Measurements from ENCODE around the gene SCN3A. TPM values are rescaled to one million over a fixed set of nuclear protein-coding genes. Genes with fewer than 3 reads are reported as not detected.

SCN3A gene
- total and polyA plus RNA-seq, 2 donors (not counting 3 experiments of a cell fraction or from before 2014, with no cell fraction given): not detected

DNA sequence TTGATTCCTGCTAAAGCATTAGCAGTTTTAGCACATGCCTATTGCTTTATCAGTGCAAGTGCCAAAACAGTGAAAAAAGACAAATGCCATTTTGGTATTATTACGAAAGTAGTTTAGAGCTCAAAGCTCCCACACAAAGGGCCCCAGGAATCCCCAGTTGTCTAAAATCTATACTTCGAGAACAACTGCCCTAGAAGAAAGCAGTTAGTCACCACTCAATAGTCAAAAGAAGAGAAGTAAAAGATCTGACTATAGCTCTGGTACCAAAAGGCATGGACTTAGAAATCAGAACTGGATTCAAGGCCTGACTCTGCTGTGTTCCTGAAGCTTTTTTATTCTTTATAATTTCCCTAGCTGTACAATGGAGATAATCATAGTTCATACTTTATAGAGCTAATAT, 21.8 kb downstream of the SCN3A start:
- no peak for FAIRE-seq
- no peaks in the 10 kb centered on the region for H3K4me1 ChIP-seq (ENCODE audit: control insufficient read depth, extremely low read depth, insufficient read depth, low read length)
- no TSS peak for BruUV-seq (replicated peaks)
- DNase-seq (ENCODE audit: low read depth, low spot score): no peak
- dilution Hi-C loops (cut with MboI; ENCODE audit: extremely low pct_ligation_motif_present, low sequenced_read_pairs): no loop called here
- ChIA-PET POLR2A (no interaction called here), CTCF (interaction anchor here (1.8 to 4.4 kb wide), 2 partner anchors 8 to 22 kb away, joined by 6 to 24 read pairs; partner anchors contain the start of gene SCN3A)
- no peaks in the 10 kb centered on the region for H3K36me3 ChIP-seq (ENCODE audit: control insufficient read depth in 2 of 2, extremely low read depth in 1 of 2, insufficient read depth in 2 of 2, low read length in 2 of 2)
- no peak overlapping the region for H3K4me3 ChIP-seq (replicated peaks in 1 of 3; ENCODE audit: insufficient read depth in 1 of 3, low read depth in 1 of 3, low read length in 3 of 3)
- no peak overlapping the region for H3K4me2 ChIP-seq (ENCODE audit: insufficient read depth, low read length)
- no peak overlapping the region for H3K9ac ChIP-seq (replicated peaks; ENCODE audit: extremely low read depth, insufficient read depth, low read length)
- intact Hi-C loops (cut with micrococcal nuclease): no loop called here
- no peak overlapping the region for H2AFZ ChIP-seq (ENCODE audit: low read depth, low read length)
- TF ChIP-seq GATA2 (IDR thresholded peaks at IDR 0.05; ENCODE audit: insufficient read depth, insufficient read length, low read depth, low read length): no peak
- TF ChIP-seq MYC (IDR thresholded peaks at IDR 0.05; ENCODE audit: low read depth, low read length): no peak
- no peak for TF ChIP-seq POLR2A (IDR thresholded peaks at IDR 0.05; ENCODE audit: low read depth, low read length)
- TF ChIP-seq JUN (IDR thresholded peaks at IDR 0.05; ENCODE audit: borderline replicate concordance, insufficient read depth, insufficient read length, low read depth): no peak
- no peak for TF ChIP-seq FOS (IDR thresholded peaks at IDR 0.05; ENCODE audit: borderline replicate concordance, insufficient read depth, low read length)
- no peak for TF ChIP-seq POLR2AphosphoS5 (IDR thresholded peaks at IDR 0.05; ENCODE audit: insufficient read depth, low read depth, low read length)
- no peak for TF ChIP-seq CTCF (IDR thresholded peaks at IDR 0.05; ENCODE audit: extremely low read depth in 1 of 2, insufficient read depth in 1 of 2, low read depth in 1 of 2, low read length in 2 of 2)
- no peak for TF ChIP-seq MAX (IDR thresholded peaks at IDR 0.05; ENCODE audit: insufficient read depth, insufficient read length)
- TF ChIP-seq EZH2 (IDR thresholded peaks at IDR 0.05; ENCODE audit: borderline replicate concordance, low read depth, low read length, severe bottlenecking): no peak
- no peaks in the 10 kb centered on the region for H4K20me1 ChIP-seq (replicated peaks; ENCODE audit: control insufficient read depth, extremely low read depth, insufficient read depth, low read length)
- H3K27ac ChIP-seq (ENCODE audit: insufficient read depth, low read depth, low read length): no peak overlapping the region
- H3K9me1 ChIP-seq (replicated peaks; ENCODE audit: control insufficient read depth, extremely low read depth, insufficient read depth, low read length): no peaks in the 10 kb centered on the region
- H3K27me3 ChIP-seq (ENCODE audit: control insufficient read depth in 2 of 2, insufficient read depth in 2 of 2, low read length in 2 of 2): peaks cover 0 to 3% of the 10 kb centered on the region in 2 experiments
- no peaks in the 10 kb centered on the region for H3K9me3 ChIP-seq (replicated peaks; ENCODE audit: control insufficient read depth, insufficient read depth, low read length)
- H3K79me2 ChIP-seq (ENCODE audit: control insufficient read depth, insufficient read depth, low read length): no peaks in the 10 kb centered on the region
